Putamen (tissue), 1 donor: ENCODE measurements around the gene POU6F2.

Experiments
- DNase-seq: peaks from one replicate; pipeline ENCODE4 v3.0.0-alpha.2; 2016; ENCODE audit warnings: low spot score

Gene POU6F2

DNA sequence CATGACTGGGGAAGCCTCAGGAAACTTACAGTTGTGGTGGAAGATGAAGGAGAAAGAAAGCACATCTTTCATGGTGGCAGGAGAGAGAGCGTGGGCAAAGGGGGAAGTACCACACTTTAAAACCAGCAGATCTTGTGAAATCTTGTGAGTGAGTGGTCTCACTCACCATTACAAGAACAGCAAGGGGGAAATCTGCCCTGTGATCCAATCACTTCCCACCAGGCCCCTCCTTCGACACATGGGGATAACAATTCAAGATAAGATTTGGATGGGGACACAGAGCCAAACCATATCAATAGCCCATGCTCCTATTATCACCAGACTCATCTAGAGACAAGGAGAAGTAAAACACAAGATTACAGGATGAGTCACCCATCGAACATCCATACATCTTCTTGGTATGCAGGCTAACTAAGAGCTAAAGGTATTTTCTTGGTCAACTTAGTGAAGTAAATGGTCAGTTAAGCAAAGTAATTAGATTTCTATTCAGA, 533.2 kb downstream of the POU6F2 start:
- no peak for DNase-seq

DNA sequence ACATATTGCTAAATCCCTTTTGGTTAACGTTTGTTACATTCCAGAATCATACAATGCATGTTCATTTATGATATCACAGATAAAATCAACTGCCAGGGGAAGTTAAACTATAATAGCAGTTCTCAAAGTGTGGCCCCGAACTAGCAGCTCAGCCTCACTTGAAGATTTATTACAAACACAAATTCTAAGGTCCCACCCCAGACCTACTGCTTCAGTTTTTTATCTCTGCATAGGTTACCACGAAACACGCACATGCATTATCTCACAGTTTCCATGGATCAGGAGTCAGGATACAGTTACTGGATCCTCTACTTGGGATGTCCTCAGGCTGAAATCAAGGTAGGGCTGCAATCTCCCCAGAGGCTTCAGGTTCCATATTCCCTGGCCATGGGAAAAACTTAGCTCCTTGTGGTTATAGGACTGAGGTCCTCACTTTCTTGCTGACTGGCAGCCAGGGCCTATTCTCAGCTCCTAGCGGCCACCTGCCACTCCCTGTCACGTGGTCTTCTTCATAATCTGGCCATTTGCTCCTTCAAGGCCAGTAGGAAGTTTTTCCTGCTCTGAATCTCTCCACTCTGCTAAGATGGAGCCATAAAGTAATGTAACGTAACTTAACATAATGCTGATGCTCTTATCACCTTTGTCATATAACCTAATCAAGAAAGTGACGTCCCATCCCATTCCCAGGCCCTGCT, 538.0 kb downstream of the POU6F2 start:
- no peak for DNase-seq

DNA sequence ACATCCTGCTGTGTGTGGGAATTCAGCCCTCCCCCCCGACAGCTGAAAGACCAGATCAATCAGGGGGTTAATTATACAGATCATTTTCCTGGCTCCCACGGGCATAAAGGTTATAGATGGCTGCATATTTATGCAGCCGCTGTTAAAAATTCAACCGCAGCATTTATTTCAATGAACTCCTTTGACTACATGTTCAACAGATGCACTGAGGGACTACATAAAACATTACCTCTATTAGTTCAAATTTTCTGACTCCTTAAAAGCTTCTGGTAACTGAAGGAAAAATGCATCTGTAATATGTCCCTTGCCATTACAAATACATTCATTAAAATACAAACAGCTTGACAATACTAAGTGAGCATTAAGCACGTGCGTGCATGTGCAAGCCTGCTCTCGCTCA, 538.8 kb downstream of the POU6F2 start:
- DNase-seq, result no peak

DNA sequence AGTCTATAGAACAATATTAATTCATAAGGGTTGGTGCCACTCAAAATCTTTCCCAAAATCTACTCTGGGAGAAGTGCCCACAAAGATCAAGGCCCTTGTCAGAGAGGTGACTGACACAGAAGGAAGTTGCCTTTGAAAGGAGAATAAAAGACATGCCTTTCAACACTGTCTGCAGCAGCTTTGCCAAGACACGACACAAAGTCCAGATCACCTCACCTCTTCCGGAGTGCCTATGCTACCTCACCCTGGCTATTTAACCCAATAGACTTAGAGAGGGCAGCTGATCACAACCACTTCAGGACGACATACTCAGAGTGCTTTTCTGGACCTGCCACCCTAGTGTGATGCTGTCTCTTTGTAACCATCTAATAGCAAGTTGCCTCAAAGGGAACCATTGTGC, 539.5 kb downstream of the POU6F2 start:
- DNase-seq, result no peak
